ENCODE measurements around the gene TBXAS1.

TBXAS1 gene

GRCh38 chr7:139913021-139913844 is 84.2 kb downstream of the TBXAS1 start:
- Histone ChIP-seq H3K36me3 (peaks cover 0 to 84% (median 13%) of the 10 kb centered on the region in 11 experiments; a peak in 10 of 22 replicates), H3K27me3 (no peaks in the 10 kb centered on the region), H3K4me3 (no peak overlapping the region), H3K9me3 (replicated peaks in 1 of 11) (peaks cover 0 to 4% (median 0%) of the 10 kb centered on the region in 11 experiments; a peak in 1 of 22 replicates), H3K4me1 (peaks cover 17 to 54% (median 43%) of the 10 kb centered on the region in 10 experiments), H3K4me2 (peak overlapping the region in 6 of 11 experiments; percentile 8 to 63 (median 22); a peak in 7 of 22 replicates), H4K20me1 (peaks cover 0 to 23% (median 0%) of the 10 kb centered on the region in 11 experiments; a peak in 5 of 22 replicates), H3K27ac (peak overlapping the region in 2 of 11 experiments; percentile 53 to 80; a peak in 2 of 22 replicates), H3K9ac (no peak overlapping the region)
- no peak for TF ChIP-seq Cebpa-rat (IDR thresholded peaks at IDR 0.05)

- peak overlapping the region in 3 of 11 experiments; percentile 25 to 80 (median 53); a peak in 6 of 22 replicates for H3K27ac ChIP-seq
- TF ChIP-seq Cebpa-rat (IDR thresholded peaks at IDR 0.05), result no peak
- no peak overlapping the region; a peak in 1 of 22 replicates for H3K9ac ChIP-seq
- no peak overlapping the region for H3K4me3 ChIP-seq
- peaks cover 0 to 4% (median 0%) of the 10 kb centered on the region in 11 experiments; a peak in 1 of 22 replicates for H3K9me3 ChIP-seq (replicated peaks in 1 of 11)
- peak overlapping the region in 6 of 11 experiments; percentile 27 to 63 (median 44); a peak in 10 of 22 replicates for H3K4me2 ChIP-seq
- H3K4me1 ChIP-seq, result peaks cover 17 to 51% (median 39%) of the 10 kb centered on the region in 10 experiments
- H4K20me1 ChIP-seq, result peaks cover 0 to 17% (median 0%) of the 10 kb centered on the region in 11 experiments; a peak in 5 of 22 replicates
- H3K27me3 ChIP-seq, result no peaks in the 10 kb centered on the region
- H3K36me3 ChIP-seq, result peaks cover 0 to 90% (median 17%) of the 10 kb centered on the region in 11 experiments; a peak in 10 of 22 replicates
Measured at GRCh38 chr7:139913845-139914135, 84.7 kb downstream of the TBXAS1 start.

GRCh38 chr7:139914306-139915267 is 85.5 kb downstream of the TBXAS1 start:
- no peaks in the 10 kb centered on the region for H3K27me3 ChIP-seq
- H3K27ac ChIP-seq, result peak overlapping the region in 4 of 11 experiments; percentile 19 to 80 (median 48); a peak in 6 of 22 replicates
- H3K36me3 ChIP-seq, result peaks cover 0 to 97% (median 17%) of the 10 kb centered on the region in 11 experiments; a peak in 10 of 22 replicates
- peak overlapping the region in 6 of 11 experiments; percentile 27 to 81 (median 52); a peak in 12 of 22 replicates for H3K4me2 ChIP-seq
- no peak overlapping the region; a peak in 1 of 22 replicates for H3K9ac ChIP-seq
- no peak for TF ChIP-seq Cebpa-rat (IDR thresholded peaks at IDR 0.05)
- peaks cover 17 to 47% (median 36%) of the 10 kb centered on the region in 10 experiments for H3K4me1 ChIP-seq
- H3K4me3 ChIP-seq, result no peak overlapping the region
- peaks cover 0 to 11% (median 0%) of the 10 kb centered on the region in 11 experiments; a peak in 5 of 22 replicates for H4K20me1 ChIP-seq
- H3K9me3 ChIP-seq (replicated peaks in 1 of 11), result peaks cover 0 to 4% (median 0%) of the 10 kb centered on the region in 11 experiments; a peak in 1 of 22 replicates

DNA sequence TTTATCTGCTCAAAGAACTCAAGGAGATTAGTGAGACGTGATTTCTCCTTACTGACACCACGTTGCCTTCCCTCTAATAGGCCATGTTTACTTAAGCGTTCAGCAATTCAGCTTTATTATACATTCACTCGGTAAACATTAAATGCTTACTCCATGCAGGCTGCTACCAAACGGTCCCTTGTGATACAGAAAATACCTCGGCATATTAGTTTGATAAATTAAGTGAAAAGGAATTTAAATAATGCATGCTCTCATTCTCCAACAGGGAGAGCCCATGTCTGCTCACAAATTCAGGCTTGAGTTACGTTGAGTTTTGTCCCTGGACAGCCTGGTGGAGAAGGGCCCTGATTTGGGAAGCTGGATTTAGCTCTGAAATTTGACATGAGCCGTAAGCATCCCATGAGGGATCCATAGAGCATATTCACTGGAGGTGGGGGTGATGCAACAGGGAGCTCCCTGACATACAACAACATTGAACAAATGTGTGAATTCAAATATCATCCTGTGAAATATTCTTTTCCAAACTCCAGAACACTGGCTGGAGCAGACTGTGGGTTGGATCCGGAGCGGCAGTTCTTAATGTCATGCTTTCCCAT is 86.3 kb downstream of the TBXAS1 start:
- Histone ChIP-seq H3K4me1 (peaks cover 17 to 47% (median 36%) of the 10 kb centered on the region in 10 experiments), H3K4me2 (peak overlapping the region in 9 of 11 experiments; percentile 63 to 84 (median 79); a peak in 18 of 22 replicates), H3K27ac (peak overlapping the region in 9 of 11 experiments; percentile 21 to 80 (median 61); a peak in 16 of 22 replicates)

GRCh38 chr7:139915864-139916716 is 87.0 kb downstream of the TBXAS1 start:
- peaks cover 0 to 97% (median 17%) of the 10 kb centered on the region in 11 experiments; a peak in 10 of 22 replicates for H3K36me3 ChIP-seq
- peak in 3 of 11 experiments; percentile 5 to 21 (median 16); a peak in 2 of 22 replicates for TF ChIP-seq Cebpa-rat (IDR thresholded peaks at IDR 0.05)
- peak overlapping the region in 6 of 11 experiments; percentile 9 to 48 (median 24); a peak in 6 of 22 replicates for H3K9ac ChIP-seq
- H3K27ac ChIP-seq, result peak overlapping the region in 10 of 11 experiments; percentile 8 to 80 (median 61); a peak in 18 of 22 replicates
- H3K9me3 ChIP-seq (replicated peaks in 1 of 11), result peaks cover 0 to 4% (median 0%) of the 10 kb centered on the region in 11 experiments; a peak in 1 of 22 replicates
- peaks cover 17 to 47% (median 36%) of the 10 kb centered on the region in 10 experiments for H3K4me1 ChIP-seq
- peaks cover 0 to 8% (median 0%) of the 10 kb centered on the region in 11 experiments; a peak in 5 of 22 replicates for H4K20me1 ChIP-seq
- H3K4me3 ChIP-seq, result no peak overlapping the region
- H3K4me2 ChIP-seq, result peak overlapping the region; percentile 57 to 84 (median 77)
- no peaks in the 10 kb centered on the region for H3K27me3 ChIP-seq

More for the DNA sequence above, 86.3 kb downstream of the TBXAS1 start:
- peaks cover 0 to 8% (median 0%) of the 10 kb centered on the region in 11 experiments; a peak in 5 of 22 replicates for H4K20me1 ChIP-seq
- peaks cover 0 to 4% (median 0%) of the 10 kb centered on the region in 11 experiments; a peak in 1 of 22 replicates for H3K9me3 ChIP-seq (replicated peaks in 1 of 11)
- no peak overlapping the region for H3K9ac ChIP-seq
- H3K36me3 ChIP-seq, result peaks cover 0 to 97% (median 17%) of the 10 kb centered on the region in 11 experiments; a peak in 10 of 22 replicates
- no peaks in the 10 kb centered on the region for H3K27me3 ChIP-seq
- no peak overlapping the region for H3K4me3 ChIP-seq
- no peak for TF ChIP-seq Cebpa-rat (IDR thresholded peaks at IDR 0.05)

DNA sequence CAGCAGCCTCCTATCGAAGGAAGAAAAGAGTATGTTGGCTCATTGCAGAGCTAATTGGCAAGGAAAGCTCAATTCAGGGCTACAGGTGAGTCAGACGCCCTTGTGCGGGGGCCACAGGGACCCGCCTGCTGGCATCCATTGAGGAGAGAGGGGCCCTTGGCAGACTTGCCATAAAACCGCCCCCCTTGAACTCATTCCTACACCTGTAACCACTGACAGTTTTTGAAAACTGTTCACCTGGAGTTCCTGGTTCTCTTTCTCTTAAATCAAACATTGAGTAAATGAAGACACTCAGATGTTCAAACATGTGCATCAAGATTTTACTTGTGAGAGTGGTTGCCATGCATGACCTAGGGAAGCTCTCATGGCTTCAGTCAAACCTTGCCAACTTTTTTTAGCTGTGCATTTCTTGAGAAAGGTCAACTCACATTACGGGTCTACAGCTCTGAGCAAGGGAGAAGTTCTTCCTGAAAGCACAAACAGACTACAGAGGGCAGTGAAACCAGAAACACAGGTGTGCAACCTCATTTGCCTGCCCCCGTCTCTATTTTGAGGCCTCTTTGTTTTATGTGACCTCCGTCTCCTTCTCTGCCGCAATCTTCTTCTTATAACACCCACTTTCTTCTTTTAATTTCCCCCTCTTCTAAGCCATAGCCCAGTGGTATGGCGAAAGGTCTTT is 87.8 kb downstream of the TBXAS1 start:
- TF ChIP-seq Cebpa-rat (IDR thresholded peaks at IDR 0.05), result no peak; a peak in 1 of 22 replicates
- peaks cover 0 to 97% (median 12%) of the 10 kb centered on the region in 11 experiments; a peak in 9 of 22 replicates for H3K36me3 ChIP-seq
- H3K9me3 ChIP-seq (replicated peaks in 1 of 11), result peaks cover 0 to 4% (median 0%) of the 10 kb centered on the region in 11 experiments; a peak in 2 of 22 replicates
- H4K20me1 ChIP-seq, result peaks cover 0 to 8% (median 0%) of the 10 kb centered on the region in 11 experiments; a peak in 5 of 22 replicates
- H3K4me2 ChIP-seq, result peak overlapping the region; percentile 57 to 84 (median 77)
- H3K27me3 ChIP-seq, result no peaks in the 10 kb centered on the region
- H3K4me3 ChIP-seq, result no peak overlapping the region
- peak overlapping the region in 4 of 11 experiments; percentile 59 to 80 (median 72); a peak in 5 of 22 replicates for H3K27ac ChIP-seq
- H3K9ac ChIP-seq, result peak overlapping the region in 1 of 11 experiments; percentile 25; a peak in 2 of 22 replicates
- peaks cover 17 to 47% (median 36%) of the 10 kb centered on the region in 10 experiments for H3K4me1 ChIP-seq

Measured in BLaER1 treated with 17β-estradiol and CSF1 and Interleukin-3, amounts not matched to agents 10 nM and 100 nM (cell line).